ENCODE data around the gene ADGRD1.

ADGRD1 gene

DNA sequence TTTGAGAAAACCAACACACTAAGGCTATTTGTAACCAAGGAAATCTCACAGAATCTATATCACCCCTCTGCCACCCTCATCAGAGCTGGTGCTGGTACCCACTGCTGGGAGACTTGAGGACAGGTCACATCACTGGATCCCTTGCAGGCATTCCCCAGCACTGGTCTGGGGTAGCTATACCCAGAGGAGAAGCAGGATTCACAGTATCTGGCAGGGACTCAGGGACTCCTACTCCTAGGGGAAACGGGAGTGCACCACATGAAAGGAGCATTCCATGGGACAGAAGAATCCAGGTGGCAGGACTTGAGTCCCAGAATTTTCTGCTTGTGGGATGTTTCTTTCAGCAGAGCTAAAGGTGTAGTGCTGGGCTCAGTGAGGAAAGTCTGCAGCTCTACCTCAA is 223.2 kb downstream of the ADGRD1 start:
- no peak for DNase-seq

DNA sequence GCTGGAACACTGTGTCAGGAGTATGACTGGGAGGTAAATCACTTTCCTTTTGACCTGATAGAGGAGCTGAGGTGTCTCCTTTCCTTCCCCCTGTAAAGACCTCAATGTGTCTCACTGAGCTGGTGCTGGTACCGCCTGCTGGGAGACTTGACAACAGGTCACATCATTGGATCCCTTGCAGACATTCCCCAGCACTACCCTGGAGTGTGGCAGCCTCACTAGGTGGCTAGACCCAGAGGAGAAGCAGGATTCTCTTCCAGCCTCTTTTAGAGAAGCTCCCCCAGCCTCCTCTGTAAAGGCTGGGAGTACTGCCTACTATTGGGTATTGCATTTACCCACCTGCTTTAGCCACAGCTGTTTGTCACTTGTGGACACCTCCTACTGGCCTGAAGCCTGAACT is 223.9 kb downstream of the ADGRD1 start:
- no peak for DNase-seq

DNA sequence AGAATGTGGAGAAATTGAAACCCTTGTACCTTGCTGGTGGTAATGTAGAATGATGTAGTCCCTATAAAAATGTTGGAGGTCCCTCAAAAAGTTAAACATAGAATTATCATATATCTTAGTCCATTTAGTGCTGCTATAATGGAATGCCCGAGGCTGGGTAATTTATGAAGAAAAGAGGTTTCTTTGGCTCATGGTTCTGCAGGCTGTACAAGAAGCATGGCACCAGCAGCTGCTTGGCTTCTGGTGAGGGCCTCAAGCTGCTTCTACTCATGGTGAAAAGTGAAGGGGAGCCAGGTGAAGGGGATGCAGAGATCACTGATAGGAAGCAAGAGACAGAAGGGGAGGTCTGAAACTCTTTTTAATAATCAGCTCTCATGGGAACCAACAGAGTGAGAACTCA is 233.9 kb downstream of the ADGRD1 start:
- DNase-seq: no peak

DNA sequence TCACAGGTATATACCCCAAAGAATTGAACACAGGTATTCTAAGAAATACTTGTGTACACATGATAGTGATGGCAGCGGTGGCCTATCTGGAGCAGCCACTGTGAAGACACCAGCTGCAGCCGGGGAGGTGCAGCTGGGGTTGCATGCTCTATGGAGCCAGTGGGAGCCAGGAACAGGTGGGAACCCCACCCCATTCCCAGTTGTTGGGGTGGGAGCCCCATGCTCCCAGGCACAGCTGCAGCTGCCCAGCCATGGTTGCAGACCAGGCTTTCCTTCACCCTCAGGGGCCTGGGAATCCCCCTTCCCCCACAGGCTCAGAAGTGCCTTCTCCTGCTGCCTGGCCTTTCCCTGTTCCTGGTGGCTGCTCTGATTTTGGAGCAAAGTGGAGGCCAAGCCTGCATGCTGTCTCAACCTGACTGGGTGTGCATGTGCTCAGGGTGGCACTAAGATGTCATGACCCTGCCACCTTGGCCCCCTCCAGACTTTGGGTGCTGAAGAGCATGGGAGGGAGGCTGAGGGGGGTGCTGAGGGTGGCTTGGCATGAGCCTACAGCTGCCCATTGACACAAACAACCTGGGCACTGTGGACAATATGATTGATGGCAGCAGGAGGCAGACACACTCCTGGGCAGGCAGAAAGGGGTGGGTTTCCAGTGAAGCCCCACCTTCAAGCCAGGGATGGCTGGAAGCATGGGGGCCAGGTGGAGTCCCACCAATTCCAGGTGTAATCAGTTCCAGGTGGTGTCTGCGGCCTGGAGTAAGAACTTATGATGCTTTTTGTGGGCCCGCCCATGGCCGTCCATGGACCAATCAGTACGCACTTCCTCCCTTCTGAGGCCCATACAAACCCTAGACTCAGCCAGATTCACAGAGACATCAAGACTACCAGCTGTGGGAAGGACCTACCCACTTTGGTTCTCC is 234.7 kb downstream of the ADGRD1 start:
- peak; percentile 40 for DNase-seq

DNA sequence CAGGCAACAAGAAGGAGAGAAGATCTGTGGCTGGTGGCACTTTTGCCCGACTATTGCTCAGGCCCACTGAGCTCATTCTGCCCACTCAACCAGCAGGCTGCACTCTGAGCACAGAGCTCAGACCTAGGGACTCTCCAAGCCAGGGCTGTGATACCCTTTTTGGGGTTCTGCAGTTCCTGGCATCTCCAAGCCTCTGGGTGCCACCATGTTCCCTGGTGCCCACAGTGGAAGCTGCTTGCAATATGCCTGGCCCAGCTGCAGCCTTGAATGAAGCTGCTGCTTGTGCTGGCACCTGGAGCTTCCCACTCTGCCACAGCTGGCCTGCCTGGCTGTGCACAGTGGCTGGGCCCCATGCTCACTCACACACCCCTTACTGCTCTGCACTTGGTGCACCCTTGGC is 236.1 kb downstream of the ADGRD1 start:
- DNase-seq: no peak

DNA sequence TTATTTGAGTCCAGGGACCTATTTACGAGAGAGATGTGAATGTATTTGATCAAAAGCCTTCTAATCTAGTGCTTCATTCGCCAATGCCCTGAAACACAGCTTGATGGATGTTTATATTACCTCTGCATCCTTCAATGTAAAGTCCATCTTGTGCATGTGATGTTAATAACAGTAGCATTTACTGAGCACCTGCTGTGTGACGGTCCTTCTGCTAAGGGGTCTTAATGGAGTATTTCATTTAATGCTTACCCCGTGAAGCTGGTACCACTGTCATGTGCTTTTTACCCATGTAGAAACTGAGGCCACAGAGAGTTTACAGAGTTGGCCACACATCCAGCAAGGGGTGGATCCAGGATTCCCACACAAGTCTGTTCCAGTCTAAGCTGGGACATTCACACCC is 237.3 kb downstream of the ADGRD1 start:
- no peak for DNase-seq
